Spleen (tissue), 7 donors: ENCODE measurements around the gene PRPS1.

Source experiments
- CTCF ChIP-seq, 11 experiments: fragments of 200-600 bp in 7 of 11; fragments of 450-650 bp in 4 of 11; sonication (generic) in 4 of 11; IDR thresholded peaks in 8 of 11; conservative IDR thresholded peaks in 3 of 11; 1 replicate in 7 of 11; 2 replicates in 4 of 11; pipeline versions ENCODE4 v1.4.0 to v1.8.0; 2016 to 2021; ENCODE audit warnings: antibody characterized with exemption in 11 of 11, inconsistent platforms in 4 of 11, mild to moderate bottlenecking in 1 of 11
- POLR2A ChIP-seq, 3 donors: fragments of 450-650 bp; IDR thresholded peaks; one replicate each; pipeline ENCODE4 v1.5.1; 2017; ENCODE audit warnings: antibody characterized with exemption in 3 of 3, mild to moderate bottlenecking in 1 of 3
- donor health status: DM: no; HTN: no; CAD: no; lungs with moderate emphysema.
- donor health status: DM: no; HTN: no; CAD: no.
- donor health status: DM: no; HTN: no; CAD: no.

- no peak for TF ChIP-seq CTCF (IDR thresholded peaks at IDR 0.05 in 8 of 11, conservative IDR thresholded peaks at IDR 0.05 in 3 of 11)
- no peak for TF ChIP-seq POLR2A (IDR thresholded peaks at IDR 0.05)
These were observed 55.6 kb downstream of the PRPS1 start for GRCh38 chrX:107683931-107684330.
